Neural cell (in vitro differentiated cells): ENCODE results near the gene GRIK3. TPM values are rescaled to one million over a fixed set of nuclear protein-coding genes. Genes with fewer than 3 reads are reported as not detected.

Source experiments
- H2AFZ ChIP-seq: fragments of 200-600, 300-800 bp; sonication (generic), shearing (Covaris generic); 2 replicates; pipeline ENCODE4 v1.6.0; 2014; ENCODE audit warnings: low read depth, mild to moderate bottlenecking, antibody characterized with exemption, low read length, moderate library complexity
- H3F3A ChIP-seq: fragments of 200-600 bp; shearing (Covaris generic); 2 replicates; pipeline ENCODE4 v1.6.1; 2016; ENCODE audit warnings: mild to moderate bottlenecking, moderate library complexity, mixed read lengths, antibody characterized with exemption, low read length; ENCODE audit not compliant: insufficient read depth, poor library complexity, severe bottlenecking
- H3K27ac ChIP-seq: fragments of 200-600, 300-800 bp; sonication (generic), shearing (Covaris generic); 2 replicates; pipeline ENCODE4 v1.5.1; 2014; ENCODE audit warnings: mild to moderate bottlenecking, low read length, moderate library complexity
- H3K27me3 ChIP-seq: fragments of 300-800, 200-600 bp; sonication (generic), shearing (Covaris generic); 2 replicates; pipeline ENCODE4 v1.6.0; 2014; ENCODE audit warnings: mild to moderate bottlenecking, low read depth, low read length, moderate library complexity; ENCODE audit not compliant: insufficient read depth
- H3K36me3 ChIP-seq: fragments of 300-800, 200-600 bp; sonication (generic), shearing (Covaris generic); 2 replicates; pipeline ENCODE4 v1.5.1; 2014; ENCODE audit warnings: mild to moderate bottlenecking, antibody characterized with exemption, low read length, moderate library complexity; ENCODE audit not compliant: insufficient read depth
- H3K4me2 ChIP-seq: fragments of 300-800, 200-600 bp; sonication (generic), shearing (Covaris generic); 2 replicates; pipeline ENCODE4 v1.6.0; 2014; ENCODE audit warnings: mild to moderate bottlenecking, low read length
- H3K4me3 ChIP-seq: fragments of 300-800, 200-600 bp; sonication (generic), shearing (Covaris generic); 2 replicates; pipeline ENCODE4 v1.5.1; 2014; ENCODE audit warnings: mild to moderate bottlenecking, low read length, moderate library complexity
- H3K79me2 ChIP-seq: fragments of 200-600 bp; shearing (Covaris generic); replicated peaks from 2 replicates; pipeline ENCODE4 v1.6.0; 2014; ENCODE audit warnings: mild to moderate bottlenecking, low read length, moderate library complexity; ENCODE audit not compliant: insufficient read depth
- H3K9ac ChIP-seq: fragments of 300-800, 200-600 bp; sonication (generic), shearing (Covaris generic); 2 replicates; pipeline ENCODE4 v1.6.1; 2016; ENCODE audit warnings: mild to moderate bottlenecking, low read length, mixed read lengths
- H3K9me2 ChIP-seq: fragments of 200-600 bp; shearing (Covaris generic); 2 replicates; pipeline ENCODE4 v1.6.1; 2016; ENCODE audit warnings: mild to moderate bottlenecking, low read length, mixed read lengths; ENCODE audit not compliant: insufficient read depth
- H3K9me3 ChIP-seq: fragments of 200-600, 300-800 bp; sonication (generic), shearing (Covaris generic); 2 replicates; pipeline ENCODE4 v1.6.1; 2016; ENCODE audit warnings: mild to moderate bottlenecking, mixed run types, low read length, moderate library complexity, mixed read lengths
- H4K20me1 ChIP-seq: fragments of 200-600 bp; shearing (Covaris generic); 2 replicates; pipeline ENCODE4 v1.6.1; 2016; ENCODE audit warnings: mild to moderate bottlenecking, mixed run types; ENCODE audit not compliant: insufficient read depth
- EP300 ChIP-seq: fragments of 450-650 bp; conservative IDR thresholded peaks from 2 replicates; pipeline ENCODE4 v1.6.1; 2014; ENCODE audit warnings: antibody characterized with exemption, mild to moderate bottlenecking, moderate library complexity; ENCODE audit not compliant: poor library complexity, severe bottlenecking
- EZH2 ChIP-seq: fragments of 200-600, 300-800 bp; shearing (Covaris generic), sonication (generic); IDR thresholded peaks from 2 replicates; pipeline ENCODE4 v1.6.1; 2014; ENCODE audit warnings: antibody characterized with exemption, low read length, borderline replicate concordance, mild to moderate bottlenecking; ENCODE audit not compliant: insufficient read depth, poor library complexity, severe bottlenecking
- MXI1 ChIP-seq: fragments of 450-650 bp; conservative IDR thresholded peaks from 2 replicates; pipeline ENCODE4 v1.6.1; 2014; ENCODE audit warnings: antibody characterized with exemption, mild to moderate bottlenecking; ENCODE audit not compliant: poor library complexity, severe bottlenecking
- POLR2AphosphoS5 ChIP-seq: IDR thresholded peaks from 2 replicates; pipeline ENCODE4 v1.6.1; 2012
- RAD21 ChIP-seq: fragments of 450-650 bp; conservative IDR thresholded peaks from 2 replicates; pipeline ENCODE4 v1.6.1; 2014; ENCODE audit warnings: antibody characterized with exemption, mild to moderate bottlenecking, moderate library complexity
- SMC3 ChIP-seq: fragments of 450-650 bp; conservative IDR thresholded peaks from 2 replicates; pipeline ENCODE4 v1.6.1; 2014; ENCODE audit warnings: antibody characterized with exemption, mild to moderate bottlenecking, moderate library complexity; ENCODE audit not compliant: poor library complexity
- TAF1 ChIP-seq: IDR thresholded peaks from 2 replicates; pipeline ENCODE4 v1.6.1; 2012; ENCODE audit warnings: low read depth
- polyA plus RNA-seq: library from polyadenylated mRNA; depleted of rRNA; stranded (reverse); fragments of >200 nt; gene quantifications from 2 replicates; pipeline ENCODE4 v1.2.3, GENCODE V29; 2014
- TF ChIP-seq, protein P1 (sequence below): IDR thresholded peaks from 2 replicates; pipeline ENCODE4 v1.6.1; 2012; ENCODE audit warnings: borderline replicate concordance
- TF ChIP-seq, protein P2 (sequence below): fragments of 450-650 bp; IDR thresholded peaks from 2 replicates; pipeline ENCODE4 v1.5.1; 2014; ENCODE audit warnings: antibody characterized with exemption, mild to moderate bottlenecking, moderate library complexity; ENCODE audit not compliant: poor library complexity, severe bottlenecking

The GRIK3 gene
- polyA plus RNA-seq, 1 donor from 2014 or later = 5.0 TPM

DNA sequence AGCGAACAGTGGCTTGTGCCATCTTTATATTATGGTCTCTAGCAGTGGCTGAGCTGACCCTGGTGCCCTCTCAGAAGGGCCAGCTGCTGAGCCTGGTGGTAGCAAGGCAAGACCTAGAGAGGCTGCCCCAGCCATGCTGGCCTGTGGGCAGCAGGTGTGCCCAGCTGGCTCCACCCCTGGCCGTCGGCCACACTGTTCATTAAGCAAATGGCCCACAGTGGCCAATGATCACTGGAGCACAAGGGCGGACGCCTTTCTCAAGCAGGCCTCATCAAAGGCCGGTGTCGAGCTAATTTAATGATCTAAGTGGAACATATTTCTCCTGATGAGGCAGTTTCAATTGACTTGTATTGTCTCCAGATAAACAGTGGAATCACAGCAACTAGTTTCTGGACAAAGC lies 89.4 kb downstream of the GRIK3 start:
- no peaks in the 10 kb centered on the region for H3K27me3 ChIP-seq
- H3K4me3 ChIP-seq = no peak overlapping the region
- H2AFZ ChIP-seq = no peak overlapping the region
- H3K79me2 ChIP-seq = no peaks in the 10 kb centered on the region
- no peaks in the 10 kb centered on the region for H3K9me2 ChIP-seq
- no peaks in the 10 kb centered on the region for H4K20me1 ChIP-seq
- no peaks in the 10 kb centered on the region for H3K36me3 ChIP-seq
- no peak for TF ChIP-seq SMC3
- TF ChIP-seq, protein P1, sequence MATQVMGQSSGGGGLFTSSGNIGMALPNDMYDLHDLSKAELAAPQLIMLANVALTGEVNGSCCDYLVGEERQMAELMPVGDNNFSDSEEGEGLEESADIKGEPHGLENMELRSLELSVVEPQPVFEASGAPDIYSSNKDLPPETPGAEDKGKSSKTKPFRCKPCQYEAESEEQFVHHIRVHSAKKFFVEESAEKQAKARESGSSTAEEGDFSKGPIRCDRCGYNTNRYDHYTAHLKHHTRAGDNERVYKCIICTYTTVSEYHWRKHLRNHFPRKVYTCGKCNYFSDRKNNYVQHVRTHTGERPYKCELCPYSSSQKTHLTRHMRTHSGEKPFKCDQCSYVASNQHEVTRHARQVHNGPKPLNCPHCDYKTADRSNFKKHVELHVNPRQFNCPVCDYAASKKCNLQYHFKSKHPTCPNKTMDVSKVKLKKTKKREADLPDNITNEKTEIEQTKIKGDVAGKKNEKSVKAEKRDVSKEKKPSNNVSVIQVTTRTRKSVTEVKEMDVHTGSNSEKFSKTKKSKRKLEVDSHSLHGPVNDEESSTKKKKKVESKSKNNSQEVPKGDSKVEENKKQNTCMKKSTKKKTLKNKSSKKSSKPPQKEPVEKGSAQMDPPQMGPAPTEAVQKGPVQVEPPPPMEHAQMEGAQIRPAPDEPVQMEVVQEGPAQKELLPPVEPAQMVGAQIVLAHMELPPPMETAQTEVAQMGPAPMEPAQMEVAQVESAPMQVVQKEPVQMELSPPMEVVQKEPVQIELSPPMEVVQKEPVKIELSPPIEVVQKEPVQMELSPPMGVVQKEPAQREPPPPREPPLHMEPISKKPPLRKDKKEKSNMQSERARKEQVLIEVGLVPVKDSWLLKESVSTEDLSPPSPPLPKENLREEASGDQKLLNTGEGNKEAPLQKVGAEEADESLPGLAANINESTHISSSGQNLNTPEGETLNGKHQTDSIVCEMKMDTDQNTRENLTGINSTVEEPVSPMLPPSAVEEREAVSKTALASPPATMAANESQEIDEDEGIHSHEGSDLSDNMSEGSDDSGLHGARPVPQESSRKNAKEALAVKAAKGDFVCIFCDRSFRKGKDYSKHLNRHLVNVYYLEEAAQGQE = no peak
- no peak for TF ChIP-seq TAF1
- TF ChIP-seq, protein P2, sequence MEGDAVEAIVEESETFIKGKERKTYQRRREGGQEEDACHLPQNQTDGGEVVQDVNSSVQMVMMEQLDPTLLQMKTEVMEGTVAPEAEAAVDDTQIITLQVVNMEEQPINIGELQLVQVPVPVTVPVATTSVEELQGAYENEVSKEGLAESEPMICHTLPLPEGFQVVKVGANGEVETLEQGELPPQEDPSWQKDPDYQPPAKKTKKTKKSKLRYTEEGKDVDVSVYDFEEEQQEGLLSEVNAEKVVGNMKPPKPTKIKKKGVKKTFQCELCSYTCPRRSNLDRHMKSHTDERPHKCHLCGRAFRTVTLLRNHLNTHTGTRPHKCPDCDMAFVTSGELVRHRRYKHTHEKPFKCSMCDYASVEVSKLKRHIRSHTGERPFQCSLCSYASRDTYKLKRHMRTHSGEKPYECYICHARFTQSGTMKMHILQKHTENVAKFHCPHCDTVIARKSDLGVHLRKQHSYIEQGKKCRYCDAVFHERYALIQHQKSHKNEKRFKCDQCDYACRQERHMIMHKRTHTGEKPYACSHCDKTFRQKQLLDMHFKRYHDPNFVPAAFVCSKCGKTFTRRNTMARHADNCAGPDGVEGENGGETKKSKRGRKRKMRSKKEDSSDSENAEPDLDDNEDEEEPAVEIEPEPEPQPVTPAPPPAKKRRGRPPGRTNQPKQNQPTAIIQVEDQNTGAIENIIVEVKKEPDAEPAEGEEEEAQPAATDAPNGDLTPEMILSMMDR = no peak
- no peak for TF ChIP-seq EZH2
- no peak for TF ChIP-seq EP300
- no peak for TF ChIP-seq RAD21
- TF ChIP-seq POLR2AphosphoS5 = no peak
- TF ChIP-seq MXI1 = no peak
- H3K4me2 ChIP-seq = no peak overlapping the region
- H3K9ac ChIP-seq = no peak overlapping the region
- no peaks in the 10 kb centered on the region for H3F3A ChIP-seq
- no peaks in the 10 kb centered on the region for H3K9me3 ChIP-seq
- H3K27ac ChIP-seq = no peak overlapping the region

DNA sequence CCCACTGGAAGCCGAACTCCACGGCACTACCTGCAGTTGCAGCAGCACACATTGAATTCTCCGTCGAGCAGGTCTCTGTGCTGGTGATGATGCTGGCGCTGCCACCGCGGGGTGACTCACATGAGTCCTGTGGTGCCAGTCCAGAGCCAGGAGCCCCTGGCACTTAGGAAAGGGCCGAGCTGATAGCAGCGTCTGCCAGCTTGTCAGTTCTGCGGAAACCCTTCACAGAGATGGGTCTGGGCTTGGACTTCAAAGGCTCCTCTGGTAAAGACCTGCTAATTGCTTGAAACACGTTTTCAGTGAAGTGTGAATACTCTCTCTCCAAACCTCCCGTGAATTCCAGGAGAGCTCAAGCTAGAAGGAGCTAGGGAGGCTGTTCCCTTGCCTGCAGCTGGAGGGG lies 92.2 kb downstream of the GRIK3 start:
- no peaks in the 10 kb centered on the region for H3K27me3 ChIP-seq
- no peak overlapping the region for H3K4me3 ChIP-seq
- no peaks in the 10 kb centered on the region for H4K20me1 ChIP-seq
- no peaks in the 10 kb centered on the region for H3K36me3 ChIP-seq
- no peak overlapping the region for H2AFZ ChIP-seq
- no peaks in the 10 kb centered on the region for H3K79me2 ChIP-seq
- no peak overlapping the region for H3K27ac ChIP-seq
- no peaks in the 10 kb centered on the region for H3F3A ChIP-seq
- TF ChIP-seq EP300 = no peak
- TF ChIP-seq TAF1 = no peak
- TF ChIP-seq POLR2AphosphoS5 = no peak
- TF ChIP-seq, protein P2 = no peak
- TF ChIP-seq MXI1 = no peak
- no peak for TF ChIP-seq RAD21
- TF ChIP-seq SMC3 = no peak
- no peak for TF ChIP-seq EZH2
- TF ChIP-seq, protein P1 = no peak
- no peaks in the 10 kb centered on the region for H3K9me3 ChIP-seq
- H3K4me2 ChIP-seq = no peak overlapping the region
- H3K9ac ChIP-seq = no peak overlapping the region
- no peaks in the 10 kb centered on the region for H3K9me2 ChIP-seq
